Daoy (cell line): ENCODE measurements around the gene SLC6A3. TPM values are rescaled to one million over a fixed set of nuclear protein-coding genes. Genes with fewer than 3 reads are reported as not detected.

ENCODE experiments used
- DNase-seq: peaks from one replicate; pipeline ENCODE4 v3.0.0-alpha.2; 2015; ENCODE audit warnings: low read depth
- total RNA-seq: library from RNA; depleted of rRNA; stranded (reverse); fragments of >200 nt; shearing (Covaris generic); gene quantifications from 2 replicates; pipeline ENCODE4 v1.2.3, GENCODE V29; 2014

SLC6A3 gene
- total RNA-seq, 1 experiment from 2014 or later = not detected

DNA sequence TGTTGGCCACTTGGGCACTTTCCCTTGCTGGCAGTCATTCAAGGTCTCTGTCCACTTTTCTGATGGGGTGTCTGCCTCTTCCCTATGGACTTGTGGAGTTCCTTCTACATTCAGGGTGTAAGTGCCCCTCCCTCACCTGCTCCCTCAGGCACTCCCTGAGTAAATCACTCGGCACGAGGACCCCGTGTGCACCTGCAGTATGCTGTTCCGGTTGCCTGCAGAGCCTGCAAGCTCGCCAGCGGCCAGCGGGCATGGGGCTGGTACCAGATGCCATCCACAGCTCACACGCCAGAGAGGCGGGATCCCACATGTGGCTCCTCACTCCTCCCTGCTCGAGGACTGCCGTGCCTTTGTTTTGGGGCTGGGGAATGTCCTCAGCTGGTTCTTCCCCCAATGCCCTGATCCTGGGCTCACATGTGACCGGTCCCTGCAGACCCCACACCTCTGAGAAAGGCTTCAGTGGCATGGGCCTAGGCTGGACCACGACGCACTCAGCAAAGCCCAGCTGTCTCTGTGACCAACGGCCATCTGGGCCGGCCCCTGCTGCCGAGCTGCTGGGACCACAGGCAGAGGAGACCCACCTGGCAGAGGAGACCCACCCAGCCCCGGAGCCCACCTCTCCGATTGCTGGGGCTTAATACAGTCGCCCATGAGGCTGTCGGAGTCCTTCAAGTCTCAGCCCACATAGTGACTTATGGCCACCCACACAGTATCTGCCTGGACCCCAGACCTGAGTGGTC is 54.2 kb downstream of the SLC6A3 start:
- DNase-seq = no peak

DNA sequence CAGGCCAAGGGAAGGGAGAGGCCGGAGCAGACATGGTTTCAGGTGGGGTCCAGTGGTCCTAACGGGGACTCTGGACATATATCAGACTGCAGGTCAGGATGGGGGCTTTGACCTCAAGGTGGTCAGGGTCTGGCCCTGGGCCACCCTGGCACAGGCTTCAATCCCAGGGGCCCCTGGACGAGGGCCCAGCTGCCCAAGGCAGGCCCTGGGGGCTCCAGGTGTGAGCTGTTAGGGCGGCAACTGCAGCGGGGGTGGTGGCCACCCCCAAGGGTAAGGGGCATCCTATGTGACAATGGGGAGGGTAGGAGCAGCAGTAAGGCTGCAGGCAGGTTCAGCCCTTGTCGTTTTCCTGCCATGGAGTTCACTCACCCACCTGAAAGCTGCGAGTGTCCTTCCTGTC is 54.9 kb downstream of the SLC6A3 start:
- no peak for DNase-seq

DNA sequence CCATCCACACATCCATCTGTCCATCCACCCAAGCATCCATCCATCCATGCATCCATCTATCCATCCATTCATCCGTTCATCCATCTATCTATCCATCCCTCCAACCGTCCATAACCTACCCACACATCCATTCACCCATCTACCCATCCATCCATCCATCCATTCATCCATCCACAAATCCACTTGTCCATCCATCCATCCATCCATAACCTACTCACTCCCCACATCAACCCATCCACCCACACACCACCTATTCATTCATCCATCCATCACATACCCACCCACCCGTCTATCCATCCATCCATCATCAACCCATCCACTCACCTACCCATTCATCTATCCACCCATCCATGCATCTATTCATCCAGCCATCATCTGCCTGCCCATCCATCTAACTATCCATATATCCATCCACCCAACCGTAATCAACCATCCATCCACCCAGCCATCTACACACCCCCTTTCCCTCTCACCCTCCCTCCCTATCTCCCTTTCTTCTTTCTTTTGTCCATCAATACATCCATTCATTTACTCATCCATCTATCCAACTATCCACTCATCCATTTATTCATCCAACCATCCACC is 56.8 kb downstream of the SLC6A3 start:
- no peak for DNase-seq

DNA sequence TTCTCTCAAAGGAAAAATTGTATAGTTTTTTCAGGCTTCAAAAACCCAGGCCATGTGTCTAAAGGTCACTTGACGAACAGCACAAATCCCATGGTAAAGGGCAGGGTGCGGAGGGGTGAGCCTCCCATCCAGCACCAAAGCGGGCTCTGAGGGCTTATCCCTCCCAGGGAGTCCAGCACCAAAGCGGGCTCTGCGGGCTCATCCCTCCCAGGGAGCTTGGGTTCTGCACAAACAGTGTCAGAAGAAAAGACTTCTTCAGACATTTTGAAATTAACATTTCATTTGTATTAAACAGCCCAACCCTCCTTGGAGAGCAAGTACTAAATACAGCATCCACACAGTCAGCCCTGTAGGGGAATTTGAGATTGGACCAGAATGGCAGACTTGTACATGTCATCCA is 57.4 kb downstream of the SLC6A3 start:
- no peak for DNase-seq

DNA sequence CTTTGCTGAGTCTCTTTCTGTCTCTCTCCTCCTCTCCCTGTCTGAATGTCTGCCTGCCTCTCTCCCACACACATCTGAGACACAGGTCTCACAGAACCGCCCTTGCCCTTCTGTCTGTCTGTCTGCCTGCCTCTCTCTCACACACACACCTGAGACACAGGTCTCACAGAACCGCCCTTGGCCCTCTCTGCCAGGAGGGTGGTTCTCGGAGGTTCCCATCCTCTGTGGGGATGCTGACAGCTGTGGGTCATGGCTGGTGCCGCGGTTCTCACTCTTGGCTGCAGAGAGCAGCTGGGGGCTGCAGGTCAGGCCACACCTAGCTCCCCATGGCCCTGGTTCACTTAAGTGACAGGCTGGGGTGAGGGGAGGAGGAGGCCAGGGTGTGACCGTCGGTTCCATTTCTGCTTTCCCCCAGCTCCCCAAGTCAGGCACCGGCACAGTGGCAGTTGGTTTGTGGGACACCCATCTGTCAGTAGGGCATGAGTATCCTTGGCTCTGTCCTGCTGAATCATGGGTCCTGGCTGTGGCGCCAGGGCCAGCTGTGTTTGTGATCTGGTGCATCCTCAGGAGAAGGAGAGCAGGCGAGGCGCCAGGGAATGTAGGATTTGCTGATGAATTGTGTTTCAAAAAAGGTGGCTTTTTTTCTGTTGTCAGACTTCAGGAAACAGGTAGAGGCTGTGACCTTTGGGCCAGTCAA is 58.0 kb downstream of the SLC6A3 start:
- DNase-seq = no peak

DNA sequence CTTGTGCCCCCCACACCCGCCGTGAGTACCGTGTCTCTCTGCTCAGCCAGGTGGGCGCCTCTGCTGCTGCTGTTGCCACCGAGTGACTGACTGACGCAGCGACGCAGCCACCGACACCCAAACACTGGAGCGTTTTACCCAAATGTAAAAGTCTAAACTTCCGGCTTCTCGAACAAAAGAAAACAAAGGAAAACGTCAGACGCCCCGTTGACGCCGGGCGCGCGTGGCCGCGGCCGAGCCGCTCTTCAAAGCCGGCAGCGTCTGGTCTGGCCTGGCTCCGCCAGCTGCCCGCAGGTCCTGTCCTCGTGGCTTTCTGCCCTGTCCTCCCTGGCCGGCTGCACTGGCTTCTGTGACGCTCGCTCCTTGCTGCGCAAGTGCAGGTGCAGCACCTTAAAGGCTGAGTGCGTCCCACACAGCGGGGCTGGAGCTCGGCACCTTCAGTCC is 58.9 kb downstream of the SLC6A3 start:
- DNase-seq = peak; percentile 19

DNA sequence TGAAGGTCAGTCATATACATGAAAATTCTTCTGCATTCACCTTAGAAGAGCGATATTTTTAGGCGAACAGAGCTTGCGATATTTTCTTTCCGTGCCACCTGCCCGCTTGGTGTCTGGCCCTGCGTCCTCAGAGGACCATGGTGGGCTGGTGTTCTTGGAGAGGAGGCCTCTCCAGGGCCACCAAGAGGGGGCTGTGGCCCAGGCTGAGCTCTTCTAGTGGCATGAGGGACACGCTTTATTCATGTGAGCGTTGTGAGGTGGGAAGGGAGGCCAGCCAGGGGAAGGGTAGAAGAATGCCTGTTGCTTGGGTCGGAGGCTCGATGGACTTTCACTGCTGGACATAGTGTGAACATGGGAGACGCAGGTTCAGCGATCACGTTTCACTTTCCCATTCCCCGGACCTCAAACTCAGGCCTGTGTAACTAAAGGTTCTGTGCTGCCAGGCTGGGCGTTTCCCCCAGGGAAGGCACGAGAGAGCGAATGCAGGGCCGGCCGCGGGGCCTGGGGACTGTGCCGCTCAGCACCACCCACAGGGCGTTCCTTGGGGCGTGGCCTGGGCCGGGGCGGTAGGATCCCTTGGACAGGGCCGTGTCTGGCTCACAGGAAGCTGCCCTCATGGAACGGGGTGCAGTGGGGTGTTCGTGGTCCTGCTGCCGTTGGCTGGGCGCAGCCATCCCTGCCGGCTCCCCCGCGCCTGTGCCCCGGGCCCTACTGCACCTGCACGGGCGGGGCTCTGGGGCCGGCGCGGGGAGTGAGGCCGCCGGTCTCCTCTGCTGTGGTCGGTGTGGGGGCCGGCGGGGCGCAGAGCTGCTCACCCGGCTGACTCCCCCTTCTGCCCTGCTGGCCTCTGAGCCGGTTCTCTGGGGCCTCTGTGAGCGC is 59.6 kb downstream of the SLC6A3 start:
- peak; percentile 79 for DNase-seq

DNA sequence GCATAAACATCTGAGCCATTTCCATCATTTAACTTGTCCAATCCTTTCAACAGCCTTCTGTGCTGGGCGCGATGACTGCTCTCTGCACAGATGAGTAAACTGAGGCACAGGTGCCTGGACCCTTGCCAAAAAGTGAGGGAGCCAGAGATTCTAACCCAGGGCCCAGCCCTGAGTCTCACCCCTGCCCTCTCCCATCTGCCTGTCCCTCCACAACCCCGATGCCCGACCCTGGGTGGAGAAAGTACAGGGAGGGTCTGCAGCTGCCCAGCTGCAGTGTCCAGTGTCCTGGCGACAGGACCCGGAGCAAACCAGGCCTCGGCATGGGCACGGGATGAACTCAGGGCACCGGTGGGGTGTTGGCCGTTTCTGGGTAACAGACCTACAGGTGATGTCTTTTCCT is 60.7 kb downstream of the SLC6A3 start:
- DNase-seq = no peak

DNA sequence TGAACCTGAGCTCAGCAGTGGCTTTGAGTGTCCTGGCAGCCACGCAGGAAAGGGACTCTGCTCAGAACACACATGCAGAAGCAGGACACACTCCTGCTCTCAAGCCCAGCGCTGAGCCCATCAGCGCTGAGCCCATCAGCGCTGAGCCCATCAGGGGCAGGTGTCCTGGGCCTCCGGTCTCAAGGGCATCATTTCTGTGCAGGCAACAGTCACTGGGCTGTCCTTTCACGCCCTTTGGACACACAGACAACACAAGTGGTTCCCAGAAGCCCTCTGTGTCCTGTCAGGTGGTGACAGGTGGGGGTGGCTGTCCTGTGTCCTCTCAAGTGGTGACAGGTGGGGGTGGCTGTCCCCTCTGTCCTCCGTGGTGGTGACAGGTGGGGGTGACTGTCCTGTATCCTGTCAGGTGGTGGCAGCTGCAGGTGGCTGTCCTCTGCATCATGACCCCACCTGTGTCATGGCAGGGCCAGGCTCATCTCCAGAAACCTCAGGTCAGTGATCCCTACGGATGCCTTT is 61.3 kb downstream of the SLC6A3 start:
- DNase-seq = no peak

DNA sequence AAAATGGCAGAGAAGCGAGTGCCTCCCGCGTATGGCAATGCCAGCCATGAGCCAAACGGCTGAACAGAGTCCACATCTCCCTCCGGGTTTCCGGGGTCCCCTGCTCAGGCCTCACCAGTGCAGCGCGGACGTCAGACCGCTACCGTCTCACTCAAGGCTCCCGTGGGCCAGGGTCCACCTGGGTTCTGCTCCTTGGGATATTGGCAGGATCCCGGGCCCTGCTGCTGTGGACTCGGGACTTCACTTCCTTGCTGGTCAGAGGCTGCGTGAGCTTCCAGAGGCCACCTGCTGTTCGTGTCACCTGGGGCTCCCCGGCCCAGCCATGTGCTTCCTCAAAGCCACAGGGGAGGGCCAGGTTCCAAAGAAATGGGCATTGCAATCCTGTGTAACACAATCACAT is 61.9 kb downstream of the SLC6A3 start:
- DNase-seq = no peak

DNA sequence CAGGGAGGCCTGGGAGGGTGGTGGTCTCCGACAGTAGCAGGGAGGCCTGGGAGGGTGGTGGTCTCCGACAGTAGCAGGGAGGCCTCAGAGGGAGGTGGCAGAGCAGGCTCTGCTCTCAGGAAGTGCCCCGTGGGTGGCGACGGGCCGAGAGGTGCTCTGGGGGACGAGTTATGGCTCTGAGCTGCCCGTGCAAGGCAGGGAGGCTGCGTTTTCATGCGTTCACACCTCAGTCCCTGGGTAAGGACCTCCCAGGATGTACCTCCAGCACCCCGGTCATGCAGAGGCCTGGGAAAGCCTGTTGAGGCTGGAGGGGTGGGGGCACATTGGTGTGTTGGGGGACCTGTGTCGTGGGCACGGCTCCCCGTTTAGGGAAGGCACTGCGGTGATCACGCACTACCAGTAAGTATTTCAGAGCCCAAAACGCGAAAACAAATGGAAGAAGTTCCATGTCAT is 63.0 kb downstream of the SLC6A3 start:
- DNase-seq = no peak

DNA sequence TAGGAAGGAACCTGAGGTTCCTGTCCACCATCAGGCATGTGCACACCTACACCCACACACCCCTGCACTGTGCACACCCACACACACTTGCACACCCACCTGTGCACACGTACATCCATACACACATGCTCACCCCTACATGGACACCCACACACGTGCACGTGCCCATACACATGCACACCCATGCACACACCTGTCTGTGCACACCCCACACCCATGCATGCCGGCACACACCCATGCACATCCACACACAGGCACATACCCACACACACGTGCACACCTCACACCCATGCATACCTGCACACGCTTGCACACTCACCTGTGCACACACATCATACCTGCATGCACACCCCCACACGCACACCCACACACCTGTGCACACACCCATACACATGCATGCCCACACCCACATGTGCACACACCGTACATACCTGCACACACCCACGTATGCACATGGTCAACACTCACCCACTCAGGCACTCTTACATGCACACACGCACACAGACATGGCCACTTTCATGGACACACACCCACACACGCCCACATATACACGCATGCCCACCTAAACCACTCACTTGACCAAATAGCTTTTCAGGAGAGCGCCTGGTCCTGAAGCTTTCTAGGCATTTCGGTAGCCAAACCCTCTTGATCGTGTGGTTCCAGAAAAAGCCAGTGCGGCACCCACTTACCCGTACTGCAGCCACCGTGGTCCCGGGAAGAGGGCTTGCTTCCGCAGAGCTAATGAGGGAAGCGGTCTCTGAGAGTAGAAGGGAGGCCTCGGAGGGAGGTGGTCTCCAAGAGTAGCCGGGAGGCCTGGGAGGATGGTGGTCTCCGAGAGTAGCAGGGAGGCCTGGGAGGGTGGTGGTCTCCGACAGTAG is 63.6 kb downstream of the SLC6A3 start:
- DNase-seq = no peak

DNA sequence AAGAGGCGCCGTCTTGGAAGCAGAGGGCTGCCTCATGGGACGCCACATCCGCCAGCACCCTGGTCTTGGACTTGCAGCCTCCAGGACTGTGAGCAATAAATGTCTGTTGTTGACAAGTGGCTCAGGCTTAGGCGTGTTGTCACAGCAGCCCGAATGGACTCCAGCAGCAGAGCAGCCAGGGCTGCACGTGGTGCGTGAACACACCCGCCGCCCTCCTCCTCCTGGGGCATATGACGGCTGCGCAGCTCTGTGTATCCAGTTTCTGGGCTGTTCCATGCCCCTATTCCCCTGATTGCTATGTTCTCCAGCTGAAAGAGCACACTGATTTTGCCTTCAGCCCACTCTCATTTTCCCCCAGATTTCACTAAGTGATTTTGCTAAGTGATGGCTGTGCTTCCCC is 64.3 kb downstream of the SLC6A3 start:
- DNase-seq = no peak

DNA sequence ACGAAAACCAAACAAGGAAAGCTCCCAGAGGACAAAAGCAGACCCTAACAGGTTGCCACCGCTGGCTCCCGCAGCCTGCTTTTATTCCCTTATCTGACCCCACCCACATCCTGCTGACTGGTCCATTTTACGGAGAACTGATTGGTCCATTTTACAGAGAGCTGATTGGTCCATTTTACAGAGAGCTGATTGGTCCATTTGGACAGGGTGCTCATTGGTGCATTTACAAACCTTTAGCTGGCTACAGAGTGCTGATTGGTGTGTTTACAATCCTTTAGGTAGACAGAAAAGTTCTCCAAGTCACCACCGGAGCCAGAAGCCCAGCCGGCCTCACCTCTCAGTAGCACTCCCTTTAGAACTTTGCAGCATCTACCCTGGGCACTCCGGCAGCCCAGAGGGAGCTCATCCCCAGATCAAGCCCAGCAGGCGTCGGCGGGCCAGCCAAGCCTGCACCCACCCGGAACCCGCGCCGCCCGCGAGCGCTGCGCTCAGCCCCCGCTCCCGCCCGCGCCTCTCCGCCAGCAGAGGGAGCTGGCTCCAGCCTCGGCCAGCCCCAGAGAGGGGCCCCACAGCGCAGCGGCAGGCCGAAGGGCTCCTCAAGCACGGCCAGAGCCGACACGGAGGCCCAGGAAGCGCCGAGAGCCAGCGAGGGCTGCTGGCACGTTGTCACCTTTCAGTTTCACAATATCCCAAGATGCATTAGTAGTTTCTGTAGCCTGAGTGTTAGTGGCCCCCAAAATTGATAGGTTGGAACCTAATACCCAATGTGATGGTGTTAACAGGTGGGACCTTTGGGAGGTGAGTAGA is 65.0 kb downstream of the SLC6A3 start:
- peak; percentile 27 for DNase-seq

DNA sequence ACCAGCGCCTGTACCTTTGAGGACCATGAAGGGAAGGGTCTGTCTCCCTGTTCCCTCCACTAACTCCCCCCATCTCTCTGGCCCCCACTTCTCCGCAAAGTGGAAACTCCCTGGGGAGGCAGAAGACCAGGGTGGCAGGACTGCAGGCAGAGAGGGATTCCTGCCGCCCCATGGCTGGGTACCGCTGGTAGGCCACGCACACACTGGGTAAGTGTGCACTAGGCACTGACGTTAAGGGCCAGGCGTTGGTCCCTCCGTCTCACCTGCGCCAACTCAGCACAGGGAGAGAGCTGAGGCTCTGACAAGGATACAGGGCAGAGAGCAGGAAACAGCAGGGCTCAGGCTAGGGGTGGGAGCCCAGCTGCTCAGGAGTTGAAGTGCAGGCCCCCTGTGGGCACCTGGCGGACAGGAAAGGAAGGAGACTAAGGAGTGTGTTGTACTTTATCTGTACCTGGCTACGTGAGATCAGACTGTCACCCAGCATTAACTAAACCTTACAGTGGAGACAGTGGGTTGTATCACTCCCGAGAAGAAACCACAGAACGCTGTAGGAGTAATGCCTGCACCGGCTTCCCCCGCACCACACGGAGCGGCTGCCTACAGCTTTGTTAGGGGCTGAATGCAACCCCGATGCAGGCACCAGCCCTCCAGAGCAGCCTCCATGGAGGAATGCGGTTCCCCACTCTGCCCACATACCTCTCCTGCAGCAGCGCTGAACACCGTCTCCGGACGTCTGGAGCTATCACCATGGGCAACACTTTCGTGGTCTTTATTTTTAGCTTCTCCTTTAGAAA is 66.2 kb downstream of the SLC6A3 start:
- DNase-seq = no peak

DNA sequence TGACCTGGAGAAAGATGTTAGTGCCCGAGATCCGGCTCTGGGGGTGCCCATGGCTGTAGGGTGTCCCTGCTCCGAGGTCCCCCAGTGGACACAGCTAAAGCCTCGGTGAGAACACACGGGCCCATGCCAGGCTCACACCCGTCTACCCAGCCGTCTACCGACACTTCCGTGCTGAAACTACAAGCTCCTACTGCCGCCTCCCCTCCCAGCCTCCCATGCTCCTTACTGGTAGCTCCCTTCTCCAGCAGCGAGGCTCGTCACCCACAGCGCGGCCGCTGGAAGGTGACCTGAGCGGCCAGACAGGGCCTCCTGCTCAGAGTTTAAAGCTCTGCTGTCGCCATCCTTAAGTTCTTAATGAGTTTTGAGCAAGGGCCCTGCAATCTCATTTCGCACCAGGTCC is 67.1 kb downstream of the SLC6A3 start:
- DNase-seq = no peak

DNA sequence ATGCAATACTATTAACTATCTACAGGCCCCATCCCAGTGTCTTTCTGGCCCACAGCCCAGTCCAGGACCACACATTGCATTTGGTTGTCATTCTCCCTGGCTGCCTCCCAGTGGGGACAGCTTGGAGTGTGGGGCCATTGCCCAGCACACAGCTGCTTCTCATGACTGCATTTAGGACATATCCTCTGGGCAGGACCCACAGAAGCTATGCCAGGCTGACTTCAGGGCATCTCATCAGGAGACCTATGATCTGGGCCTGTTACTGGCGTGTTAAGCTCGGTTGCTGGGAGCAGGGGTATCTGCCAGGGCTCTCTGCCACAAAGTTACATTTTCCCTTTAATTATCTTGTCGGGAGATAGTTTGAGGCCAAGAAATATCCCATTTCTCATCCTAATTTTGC is 68.3 kb downstream of the SLC6A3 start:
- DNase-seq = no peak

DNA sequence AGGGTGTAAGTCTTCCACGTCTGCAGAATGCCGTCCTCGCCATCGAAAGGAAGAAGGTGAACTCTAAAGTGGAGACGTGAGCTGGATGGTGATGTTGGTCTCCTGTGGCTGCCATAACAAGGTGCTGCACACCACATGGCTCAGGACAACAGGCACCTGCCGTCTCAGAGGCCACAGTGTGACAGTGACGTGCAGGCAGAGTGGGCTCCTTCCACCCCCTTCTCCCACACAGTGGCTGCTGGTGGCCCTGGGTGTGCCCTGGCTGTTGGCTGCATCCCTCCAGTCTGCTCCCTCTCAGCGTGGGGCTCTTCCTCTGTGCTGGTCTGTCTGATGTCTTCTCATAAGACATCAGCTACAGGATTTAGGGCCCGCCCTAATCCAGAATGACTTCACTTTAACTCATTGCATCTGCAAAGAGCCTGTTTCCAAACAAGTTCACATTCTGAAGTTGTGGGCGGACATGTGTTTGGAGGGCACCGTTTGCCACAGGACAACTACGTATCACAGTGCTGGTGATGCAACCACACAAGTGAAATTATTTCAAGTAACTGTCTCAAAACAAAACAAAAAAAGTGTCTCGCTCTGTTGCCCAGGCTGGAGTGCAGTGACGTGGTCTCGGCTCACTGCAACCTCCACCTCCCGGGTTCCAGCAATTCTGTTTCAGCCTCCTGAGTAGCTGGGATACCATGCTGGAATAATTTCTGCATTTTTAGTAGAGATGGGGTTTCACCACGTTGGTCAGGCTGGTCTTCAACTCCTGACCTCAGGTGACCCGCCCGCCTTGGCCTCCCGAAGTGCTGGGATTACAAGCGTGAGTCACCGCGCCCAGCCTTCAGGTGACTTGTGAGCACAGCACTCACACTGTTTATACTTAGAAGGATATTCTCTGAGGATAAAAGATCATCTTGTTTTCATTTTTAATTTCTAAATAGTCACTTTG is 69.1 kb downstream of the SLC6A3 start:
- DNase-seq = no peak
